Transverse colon (tissue), 4 donors: Measurements from ENCODE around the gene ARL8A. TPM values are rescaled to one million over a fixed set of nuclear protein-coding genes. Genes with fewer than 3 reads are reported as not detected.

Source experiments
- DNase-seq: peaks from one replicate; pipeline ENCODE4 v3.0.0-alpha.2; 2019
- H3K27ac ChIP-seq, 4 donors: fragments of 200-600 bp; sonication (generic); 2 replicates each; pipeline ENCODE4 v1.5.1; 2016 to 2018; ENCODE audit warnings: inconsistent platforms in 4 of 4
- H3K27me3 ChIP-seq: fragments of 200-600 bp; sonication (generic); 2 replicates; pipeline ENCODE4 v1.5.1; 2017; ENCODE audit warnings: inconsistent platforms
- H3K36me3 ChIP-seq, 4 donors: fragments of 200-600 bp; sonication (generic); 2 replicates each; pipeline ENCODE4 v1.5.1; 2017 to 2019; ENCODE audit warnings: inconsistent platforms in 4 of 4
- H3K4me1 ChIP-seq, 4 donors: fragments of 200-600 bp; sonication (generic); 2 replicates each; pipeline ENCODE4 v1.5.1; 2017 to 2020; ENCODE audit warnings: inconsistent platforms in 4 of 4
- H3K4me3 ChIP-seq, 4 donors: fragments of 200-600 bp; sonication (generic); 1 replicate in 1 of 4; 2 replicates in 3 of 4; pipeline versions ENCODE4 v1.5.1 to v1.6.1; 2017 to 2019; ENCODE audit warnings: inconsistent platforms in 4 of 4
- H3K9me3 ChIP-seq, 2 donors: fragments of 200-600 bp; sonication (generic); 2 replicates each; pipeline ENCODE4 v1.5.1; 2017 to 2019; ENCODE audit warnings: inconsistent platforms in 2 of 2
- CTCF ChIP-seq, 5 experiments: fragments of 200-600 bp in 3 of 5; fragments of 450-650 bp in 2 of 5; sonication (generic) in 3 of 5; IDR thresholded peaks; 1 replicate in 2 of 5; 2 replicates in 3 of 5; pipeline ENCODE4 v1.5.1; 2016 to 2017; ENCODE audit warnings: antibody characterized with exemption in 5 of 5, inconsistent platforms in 3 of 5, mild to moderate bottlenecking in 2 of 5, moderate library complexity in 1 of 5
- EP300 ChIP-seq: sonication (generic); formaldehyde crosslinking; IDR thresholded peaks from one replicate; pipeline ENCODE4 v1.6.1; 2017; ENCODE audit warnings: antibody characterized with exemption, low read depth
- POLR2A ChIP-seq: fragments of 450-650 bp; IDR thresholded peaks from one replicate; pipeline ENCODE4 v1.6.1; 2016; ENCODE audit warnings: antibody characterized with exemption, mild to moderate bottlenecking, moderate library complexity
- POLR2AphosphoS5 ChIP-seq, 3 donors: sonication (generic); formaldehyde crosslinking; IDR thresholded peaks; one replicate each; pipeline ENCODE4 v1.6.1; 2016; ENCODE audit warnings: antibody characterized with exemption in 3 of 3
- WGBS, 2 donors: methylation state at CpG; one replicate each; pipeline ENCODE4 v1.1.5; 2018; ENCODE audit warnings: low coverage in 1 of 2; 5-methylcytosine and 5-hydroxymethylcytosine counted together
- in situ Hi-C, 4 donors: fragments of 200-750 bp; cut with MboI; loops; one replicate each; pipeline versions ENCODE4 v1.15.0 to v1.15.1; 2017; ENCODE audit warnings: low sequenced_read_pairs in 3 of 4, low pct_ligation_motif_present in 1 of 4, low pct_unique_long_range_greater_than_20kb in 1 of 4
- intact Hi-C: fragments of 100-400 bp; cut with DNase I; formaldehyde crosslinking; loops from one replicate; pipeline ENCODE4 v1.15.1; 2023; ENCODE audit warnings: low total_unique reads
- total RNA-seq, 4 donors: library from RNA; depleted of rRNA; stranded (reverse); fragments of >200 nt; gene quantifications; one replicate each; pipeline ENCODE4 v1.1.0, GENCODE V29; 2016

ARL8A gene
- total RNA-seq, 4 donors from 2014 or later, result 9.0 to 27.2 (median 21.6) TPM

DNA sequence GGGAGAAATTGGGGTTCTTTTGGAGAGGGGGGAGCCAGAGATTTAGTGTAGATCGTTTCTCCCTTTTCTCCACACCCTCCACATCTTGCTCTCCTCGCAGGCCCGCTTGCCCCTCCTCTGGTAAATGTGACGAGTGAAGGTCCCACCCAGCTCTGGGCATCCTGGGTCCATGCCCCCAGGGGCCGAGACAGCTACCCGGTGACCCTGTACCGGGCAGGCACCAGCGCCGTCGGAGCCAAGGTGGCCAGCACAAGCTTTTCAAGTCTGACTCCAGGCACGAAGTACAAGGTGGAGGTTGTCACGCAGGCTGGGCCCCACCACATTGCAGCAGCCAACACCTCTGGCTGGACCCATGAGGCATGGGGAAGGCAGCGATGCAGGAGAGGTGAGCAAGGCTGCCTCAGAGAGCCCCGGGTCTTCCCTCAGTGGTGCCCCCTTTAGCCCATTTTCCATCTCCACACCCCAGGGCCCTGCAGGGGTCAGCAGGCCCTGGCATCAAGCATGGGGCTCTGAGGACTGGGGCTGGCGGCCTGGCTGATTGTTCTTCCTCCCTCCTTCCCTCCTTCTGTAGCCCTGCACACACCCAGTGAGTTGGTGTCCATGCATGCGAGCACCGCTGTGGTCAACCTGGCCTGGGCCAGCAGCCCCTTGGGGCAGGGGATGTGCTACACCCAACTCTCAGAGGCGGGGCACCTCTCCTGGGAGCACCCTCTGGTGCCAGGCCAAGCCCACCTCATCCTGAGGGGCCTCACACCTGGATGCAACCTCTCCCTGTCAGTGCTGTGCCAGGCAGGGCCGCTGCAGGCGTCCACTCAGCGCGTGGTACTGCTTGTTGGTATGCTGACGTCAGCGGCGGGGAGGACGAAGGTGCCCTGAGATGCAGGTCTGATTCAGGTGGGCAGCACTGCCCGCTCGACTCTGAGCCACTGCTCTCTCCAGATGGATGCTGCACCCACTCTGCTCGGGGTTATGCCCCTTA lies 32.7 kb upstream of the ARL8A start:
- no peaks in the 10 kb centered on the region for H3K27me3 ChIP-seq
- no peak overlapping the region for H3K27ac ChIP-seq
- WGBS, 2 donors, result 92% methylated on average over 29 of the region's 29 CpGs; no CpG with 5 or more reads in 1 of the 2 donors
- H3K4me1 ChIP-seq, result no peaks in the 10 kb centered on the region
- TF ChIP-seq EP300, result no peak
- no peak for TF ChIP-seq POLR2A
- TF ChIP-seq POLR2AphosphoS5 (IDR thresholded peaks at IDR 0.05), result no peak
- TF ChIP-seq CTCF (IDR thresholded peaks at IDR 0.05), result no peak
- in situ Hi-C loops, result loop anchor here in 3 of 4 donors (25.0 kb wide), 2 partner anchors 135 to 535 kb away; partner anchors contain the start of gene SYT2 (in 3 of the 3)
- intact Hi-C loops, result no loop called here
- no peaks in the 10 kb centered on the region for H3K36me3 ChIP-seq
- no peak overlapping the region for H3K4me3 ChIP-seq
- no peaks in the 10 kb centered on the region for H3K9me3 ChIP-seq
- DNase-seq, result no peak

DNA sequence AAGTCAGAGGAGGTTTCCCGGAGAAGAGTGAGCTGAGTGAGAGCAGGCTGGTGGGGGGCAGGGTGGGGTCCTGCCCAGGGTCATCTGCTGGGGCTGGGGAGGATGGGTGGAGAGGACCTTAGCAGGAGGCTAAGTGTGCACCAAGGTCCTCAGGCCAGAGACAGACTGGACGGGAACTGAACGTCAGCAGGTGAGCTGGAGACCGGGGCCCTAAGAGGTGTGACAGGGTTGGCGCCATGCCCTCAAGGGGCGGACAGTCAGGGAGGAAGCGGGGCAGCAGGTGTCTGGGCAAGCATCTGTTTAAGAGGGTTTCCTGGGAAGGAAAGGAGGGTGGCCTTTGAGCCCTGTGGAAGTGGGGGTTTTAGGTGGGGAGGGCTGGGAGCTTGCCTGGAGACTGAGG lies 29.5 kb upstream of the ARL8A start:
- Histone ChIP-seq H3K36me3 (no peaks in the 10 kb centered on the region), H3K9me3 (no peaks in the 10 kb centered on the region), H3K4me3 (no peak overlapping the region), H3K4me1 (no peaks in the 10 kb centered on the region), H3K27ac (no peak overlapping the region), H3K27me3 (no peaks in the 10 kb centered on the region)
- intact Hi-C loops, result no loop called here
- TF ChIP-seq CTCF (IDR thresholded peaks at IDR 0.05) (no peak), POLR2AphosphoS5 (IDR thresholded peaks at IDR 0.05) (no peak), EP300 (no peak), POLR2A (no peak)
- in situ Hi-C loops, result no loop called here
- 84% methylated on average over 7 of the region's 7 CpGs; no CpG with 5 or more reads in 1 of the 2 donors for WGBS, 2 donors
- DNase-seq, result no peak

DNA sequence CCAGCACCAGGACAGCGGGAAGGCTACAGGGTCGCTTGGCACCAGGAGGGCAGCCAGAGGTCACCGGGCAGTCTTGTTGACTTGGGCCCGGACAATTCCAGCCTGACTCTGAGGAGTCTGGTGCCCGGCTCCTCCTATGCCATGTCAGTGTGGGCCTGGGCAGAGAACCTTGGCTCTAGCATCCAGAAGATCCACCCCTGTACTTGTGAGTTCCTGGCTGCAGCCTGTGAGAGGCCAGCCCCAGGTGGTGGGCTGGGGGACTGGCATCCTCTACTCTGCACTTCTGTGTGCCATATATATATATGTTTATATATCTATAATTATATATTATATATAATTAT lies 27.4 kb upstream of the ARL8A start:
- no peak for DNase-seq
- in situ Hi-C loops, result no loop called here

More for the DNA sequence above, 27.4 kb upstream of the ARL8A start:
- intact Hi-C loops, result no loop called here
- Histone ChIP-seq H3K4me3 (no peak overlapping the region), H3K27me3 (no peaks in the 10 kb centered on the region), H3K9me3 (no peaks in the 10 kb centered on the region), H3K36me3 (no peaks in the 10 kb centered on the region), H3K27ac (no peak overlapping the region), H3K4me1 (no peaks in the 10 kb centered on the region)
- WGBS, 2 donors, result no CpG with 5 or more reads among the region's 5 CpGs
- TF ChIP-seq POLR2AphosphoS5 (IDR thresholded peaks at IDR 0.05), result no peak
- TF ChIP-seq EP300, result no peak
- no peak for TF ChIP-seq POLR2A
- no peak for TF ChIP-seq CTCF (IDR thresholded peaks at IDR 0.05)
